C4-2B (cell line): ENCODE data around the gene IRF8.

ENCODE experiments used
- CTCF ChIP-seq: fragments of 450-650 bp; conservative IDR thresholded peaks from 2 replicates; pipeline ENCODE4 v1.5.1; 2017; ENCODE audit warnings: mild to moderate bottlenecking
- ZFX ChIP-seq: fragments of 450-650 bp; IDR thresholded peaks from 2 replicates; pipeline ENCODE4 v1.6.1; 2017

DNA sequence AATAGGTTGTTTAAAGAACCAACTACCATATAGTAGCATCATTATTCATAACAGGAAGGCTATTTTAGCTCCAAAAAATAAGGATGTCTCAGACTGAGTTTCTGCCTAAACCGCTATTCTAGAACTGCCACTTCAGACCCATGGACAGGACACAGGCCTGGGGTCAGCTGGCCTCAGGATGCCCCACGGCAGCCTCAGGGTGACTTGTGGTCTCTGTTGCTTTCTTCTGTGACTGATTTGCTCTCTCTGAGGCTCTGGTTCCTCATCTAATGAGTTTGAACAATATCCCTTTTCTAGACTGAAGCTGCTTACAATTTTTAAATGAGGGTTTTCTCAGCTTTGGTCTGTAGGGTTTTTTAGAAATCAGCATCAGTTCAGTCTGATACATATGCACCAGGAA is 31.8 kb upstream of the IRF8 start:
- TF ChIP-seq CTCF = no peak
- TF ChIP-seq ZFX = no peak
